CD8-positive, alpha-beta memory T cell (primary cell): ENCODE results near the gene HACD2. TPM values are rescaled to one million over a fixed set of nuclear protein-coding genes. Genes with fewer than 3 reads are reported as not detected.

Experiments used
- CTCF ChIA-PET: fragments of 350-600 bp; sonication (Branson Sonifier 250); formaldehyde crosslinking; loops from one replicate; lab custom pipeline; 2021; ENCODE audit warnings: antibody characterized with exemption; lab: Charles Lee
- POLR2A ChIA-PET: fragments of 350-600 bp; sonication (Branson Sonifier 250); formaldehyde crosslinking; loops from one replicate; lab custom pipeline; 2021; ENCODE audit warnings: antibody characterized with exemption; lab: Charles Lee
- DNase-seq, 5 donors: peaks; one replicate each; pipeline versions ENCODE4 v3.0.0 to v3.0.0-alpha.2; 2020 to 2022; ENCODE audit warnings: mixed read lengths in 1 of 5
- H3K27ac ChIP-seq: one replicate; pipeline ENCODE4 v1.7.0; 2013; ENCODE audit warnings: low read depth, mild to moderate bottlenecking, low read length, moderate library complexity
- H3K27me3 ChIP-seq: 2 replicates; pipeline ENCODE4 v1.7.0; 2013; ENCODE audit warnings: low read length, mild to moderate bottlenecking; ENCODE audit not compliant: insufficient read depth, poor library complexity, severe bottlenecking
- H3K36me3 ChIP-seq: 2 replicates; pipeline ENCODE4 v1.7.0; 2013; ENCODE audit warnings: mild to moderate bottlenecking, low read length, moderate library complexity; ENCODE audit not compliant: insufficient read depth
- H3K4me1 ChIP-seq: 2 replicates; pipeline ENCODE4 v1.7.0; 2013; ENCODE audit warnings: mild to moderate bottlenecking, low read length, moderate library complexity; ENCODE audit not compliant: insufficient read depth
- H3K4me3 ChIP-seq: 2 replicates; pipeline ENCODE4 v1.7.0; 2013; ENCODE audit warnings: mild to moderate bottlenecking, low read length
- H3K9me3 ChIP-seq: 2 replicates; pipeline ENCODE4 v1.7.0; 2013; ENCODE audit warnings: mild to moderate bottlenecking, low read length
- H3K27ac Mint-ChIP-seq, 8 donors: one replicate each; pipeline ENCODE4 v1.8.0; 2020 to 2021; ENCODE audit warnings: mixed read lengths in 8 of 8, mild to moderate bottlenecking in 6 of 8, inconsistent platforms in 3 of 8, moderate library complexity in 3 of 8
- H3K27me3 Mint-ChIP-seq, 2 donors: one replicate each; pipeline ENCODE4 v1.8.0; 2020 to 2021; ENCODE audit warnings: mixed read lengths in 2 of 2, mild to moderate bottlenecking in 1 of 2, moderate library complexity in 1 of 2
- H3K36me3 Mint-ChIP-seq, 3 donors: one replicate each; pipeline ENCODE4 v1.8.0; 2020 to 2021; ENCODE audit warnings: mixed read lengths in 3 of 3, inconsistent platforms in 1 of 3, mild to moderate bottlenecking in 1 of 3
- H3K4me1 Mint-ChIP-seq, 3 donors: one replicate each; pipeline ENCODE4 v1.8.0; 2020 to 2021; ENCODE audit warnings: mixed read lengths in 3 of 3, inconsistent platforms in 1 of 3, mild to moderate bottlenecking in 1 of 3
- H3K4me3 Mint-ChIP-seq, 7 donors: one replicate each; pipeline ENCODE4 v1.8.0; 2020 to 2021; ENCODE audit warnings: mixed read lengths in 7 of 7, mild to moderate bottlenecking in 6 of 7, moderate library complexity in 4 of 7, inconsistent platforms in 2 of 7
- H3K9me3 Mint-ChIP-seq, 5 donors: one replicate each; pipeline ENCODE4 v1.8.0; 2020 to 2022; ENCODE audit warnings: mixed read lengths in 5 of 5, mild to moderate bottlenecking in 3 of 5, moderate library complexity in 2 of 5, inconsistent platforms in 1 of 5
- polyA plus RNA-seq: library from polyadenylated mRNA; unstranded; fragments of 300-500 nt; fragmentation: Illumina TruSeq; gene quantifications from one replicate; pipeline ENCODE4 v1.2.3, GENCODE V29; 2021
- total RNA-seq, 2 experiments: library from RNA; stranded (reverse); gene quantifications; one replicate each; pipeline ENCODE4 v1.2.3, GENCODE V29; 2021

Gene HACD2
- 10 to 100 TPM; 33.0 to 33.3 TPM for total RNA-seq
- 25.9 TPM for polyA plus RNA-seq

- H3K27me3 Mint-ChIP-seq: no peaks in the 10 kb centered on the region
- H3K27ac Mint-ChIP-seq: peak within 1 kb of the TSS; percentile 57 to 91 (median 75)
- Histone ChIP-seq H3K9me3 (no peaks in the 10 kb centered on the region), H3K27ac (peak within 1 kb of the TSS; percentile 64), H3K36me3 (no peaks in the 10 kb centered on the region), H3K4me1 (peaks cover 18% of the 10 kb centered on the region), H3K4me3 (peak within 1 kb of the TSS; percentile 100), H3K27me3 (no peaks in the 10 kb centered on the region)
- peak; percentile 91 to 94 (median 92) for DNase-seq
- peak within 1 kb of the TSS in 1 of 7 donors; percentile 89 for H3K4me3 Mint-ChIP-seq
- peaks cover 23 to 39% (median 30%) of the 10 kb centered on the region in 3 donors for H3K4me1 Mint-ChIP-seq
- H3K9me3 Mint-ChIP-seq: peaks cover 0 to 11% (median 6%) of the 10 kb centered on the region in 5 donors
- ChIA-PET POLR2A (interaction anchor here (0.6 to 1.1 kb wide), 2 partner anchors 1203 to 1903 kb away, joined by 3 read pairs; partner anchors contain the start of gene MIX23), CTCF (interaction anchor here (2.8 kb wide), 1 partner anchor 25 kb away, joined by 12 read pairs; no protein-coding TSS in a partner anchor)
- peaks cover 15 to 25% (median 19%) of the 10 kb centered on the region in 3 donors for H3K36me3 Mint-ChIP-seq
These were observed at the start of gene HACD2 for GRCh38 chr3:123584988-123585937. HACD2 (minus strand) TSS chr3:123585053; CDS start chr3:123585027, 26 bp downstream.

- Mint-ChIP-seq H3K27me3 (no peaks in the 10 kb centered on the region), H3K9me3 (no peaks in the 10 kb centered on the region), H3K4me3 (no peak overlapping the region), H3K4me1 (no peaks in the 10 kb centered on the region), H3K27ac (no peak overlapping the region), H3K36me3 (peaks cover 9 to 17% (median 14%) of the 10 kb centered on the region in 3 donors)
- Histone ChIP-seq H3K36me3 (no peaks in the 10 kb centered on the region), H3K4me3 (no peak overlapping the region), H3K9me3 (no peaks in the 10 kb centered on the region), H3K4me1 (no peaks in the 10 kb centered on the region), H3K27ac (no peak overlapping the region), H3K27me3 (no peaks in the 10 kb centered on the region)
- ChIA-PET CTCF (no interaction called here), POLR2A (interaction anchor here (0.6 kb wide), 1 partner anchor 20 kb away, joined by 3 read pairs; no protein-coding TSS in a partner anchor)
- no peak for DNase-seq
These were observed 49.5 kb upstream of the HACD2 start for GRCh38 chr3:123634149-123635051.

GRCh38 chr3:123633530-123633929 lies 48.7 kb upstream of the HACD2 start:
- H3K4me1 Mint-ChIP-seq: no peaks in the 10 kb centered on the region
- peak overlapping the region in 1 of 7 donors; percentile 44 for H3K4me3 Mint-ChIP-seq
- Histone ChIP-seq H3K4me3 (no peak overlapping the region), H3K27ac (no peak overlapping the region), H3K36me3 (no peaks in the 10 kb centered on the region), H3K9me3 (no peaks in the 10 kb centered on the region), H3K4me1 (no peaks in the 10 kb centered on the region), H3K27me3 (no peaks in the 10 kb centered on the region)
- H3K27ac Mint-ChIP-seq: no peak overlapping the region
- peaks cover 0 to 5% of the 10 kb centered on the region in 2 donors for H3K27me3 Mint-ChIP-seq
- CTCF ChIA-PET: no interaction called here
- POLR2A ChIA-PET: no interaction called here
- H3K36me3 Mint-ChIP-seq: peaks cover 9 to 18% (median 17%) of the 10 kb centered on the region in 3 donors
- H3K9me3 Mint-ChIP-seq: no peaks in the 10 kb centered on the region
- DNase-seq: no peak

- ChIA-PET POLR2A (no interaction called here), CTCF (no interaction called here)
- Histone ChIP-seq H3K27me3 (no peaks in the 10 kb centered on the region), H3K36me3 (no peaks in the 10 kb centered on the region), H3K4me1 (no peaks in the 10 kb centered on the region), H3K4me3 (no peak overlapping the region), H3K9me3 (no peaks in the 10 kb centered on the region), H3K27ac (no peak overlapping the region)
- Mint-ChIP-seq H3K4me1 (no peaks in the 10 kb centered on the region), H3K27ac (no peak overlapping the region), H3K4me3 (no peak overlapping the region), H3K9me3 (no peaks in the 10 kb centered on the region), H3K36me3 (peaks cover 9 to 18% (median 17%) of the 10 kb centered on the region in 3 donors), H3K27me3 (peaks cover 0 to 9% of the 10 kb centered on the region in 2 donors)
- DNase-seq: no peak
These were observed 47.4 kb upstream of the HACD2 start for GRCh38 chr3:123632161-123632655.

GRCh38 chr3:123629747-123630047 lies 44.8 kb upstream of the HACD2 start:
- no peak overlapping the region for H3K27ac Mint-ChIP-seq

GRCh38 chr3:123628996-123629746 lies 44.3 kb upstream of the HACD2 start:
- no peak overlapping the region for H3K4me3 ChIP-seq
- no peaks in the 10 kb centered on the region for H3K36me3 ChIP-seq
- Mint-ChIP-seq H3K4me1 (no peaks in the 10 kb centered on the region), H3K9me3 (no peaks in the 10 kb centered on the region), H3K27me3 (peaks cover 2 to 11% of the 10 kb centered on the region in 2 donors), H3K27ac (peak overlapping the region in 1 of 8 donors; percentile 74), H3K36me3 (peaks cover 6 to 18% (median 17%) of the 10 kb centered on the region in 3 donors), H3K4me3 (no peak overlapping the region)
- no peaks in the 10 kb centered on the region for H3K9me3 ChIP-seq
- POLR2A ChIA-PET: no interaction called here
- no peak for DNase-seq
- H3K4me1 ChIP-seq: no peaks in the 10 kb centered on the region
- CTCF ChIA-PET: no interaction called here
- no peak overlapping the region for H3K27ac ChIP-seq
- no peaks in the 10 kb centered on the region for H3K27me3 ChIP-seq

More at GRCh38 chr3:123629747-123630047, 44.8 kb upstream of the HACD2 start:
- ChIA-PET CTCF (no interaction called here), POLR2A (no interaction called here)
- Histone ChIP-seq H3K4me3 (no peak overlapping the region), H3K4me1 (no peaks in the 10 kb centered on the region), H3K27me3 (no peaks in the 10 kb centered on the region), H3K36me3 (no peaks in the 10 kb centered on the region), H3K27ac (no peak overlapping the region), H3K9me3 (no peaks in the 10 kb centered on the region)
- Mint-ChIP-seq H3K36me3 (peaks cover 6 to 18% (median 17%) of the 10 kb centered on the region in 3 donors), H3K4me1 (no peaks in the 10 kb centered on the region), H3K4me3 (no peak overlapping the region), H3K9me3 (no peaks in the 10 kb centered on the region), H3K27me3 (peaks cover 0 to 9% of the 10 kb centered on the region in 2 donors)
- no peak for DNase-seq
